GM12801 (cell line): ENCODE data around the gene RWDD1.

Experiments used
- CTCF ChIP-seq: IDR thresholded peaks from one replicate; pipeline ENCODE4 v1.5.1; 2011; ENCODE audit warnings: control low read depth; ENCODE audit not compliant: insufficient read length; ENCODE audit errors: extremely low read depth

RWDD1 gene

GRCh38 chr6:116547358-116547757, 23.9 kb upstream of the RWDD1 start:
- TF ChIP-seq CTCF: no peak

DNA sequence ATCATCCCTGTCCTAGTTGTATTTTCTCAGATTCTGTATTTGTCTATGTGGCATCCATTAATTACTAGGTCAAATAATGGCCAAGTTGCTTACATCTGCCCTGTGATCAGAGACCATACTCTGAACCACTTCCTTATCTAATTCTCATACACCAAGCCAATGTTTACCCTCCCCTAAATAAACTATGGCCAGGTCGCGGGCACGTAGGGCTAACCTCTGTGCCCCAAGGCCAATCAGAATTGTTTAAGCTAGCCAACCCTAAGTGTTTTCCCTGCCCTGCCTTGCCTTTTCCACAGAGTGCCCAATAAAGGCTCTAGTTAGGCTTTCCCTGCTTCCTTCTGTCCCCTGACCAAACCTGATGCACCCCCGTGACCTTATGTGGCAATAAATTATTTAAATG, 20.5 kb upstream of the RWDD1 start:
- TF ChIP-seq CTCF: no peak

DNA sequence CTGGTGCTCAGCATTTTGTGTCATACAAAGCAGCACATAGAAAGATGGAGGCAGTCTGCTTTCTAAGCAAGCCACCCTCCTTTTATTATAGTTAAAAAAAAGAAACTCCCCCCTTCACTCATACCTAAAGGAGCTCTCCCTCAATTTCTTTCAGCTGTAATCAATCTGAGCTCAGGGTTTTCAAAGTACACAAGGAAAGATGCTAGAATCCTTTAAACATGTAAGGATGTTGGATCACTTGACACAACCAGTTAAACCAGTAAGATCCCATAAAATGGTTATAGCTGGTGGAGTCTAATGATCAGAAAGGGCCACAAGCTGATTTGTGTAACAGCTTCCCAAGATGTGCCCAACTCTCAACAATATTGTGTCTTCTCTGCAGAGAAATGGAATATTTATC, 17.9 kb upstream of the RWDD1 start, which contains the start of gene CALHM4:
TSS of gene CALHM4 (plus strand) at position 301 of the 400 bp plus-strand sequence. CDS start at position 344, 43 bp downstream.
- TF ChIP-seq CTCF: no peak

GRCh38 chr6:116556065-116556464, 15.2 kb upstream of the RWDD1 start:
- TF ChIP-seq CTCF: no peak

- TF ChIP-seq CTCF: no peak
Observed at GRCh38 chr6:116556814-116557415, 14.4 kb upstream of the RWDD1 start.

- TF ChIP-seq CTCF: no peak
Observed at GRCh38 chr6:116557893-116558292, 13.4 kb upstream of the RWDD1 start.

- no peak for TF ChIP-seq CTCF
Observed at GRCh38 chr6:116560130-116560529, 11.2 kb upstream of the RWDD1 start.
